CD14-positive monocyte (primary cell): ENCODE data around the gene CHST11. TPM values are rescaled to one million over a fixed set of nuclear protein-coding genes. Genes with fewer than 3 reads are reported as not detected.
A peak's percentile ranks its signal among the peaks of the same experiment; 100 is the strongest.

ENCODE experiments used
- DNase-seq, 3 donors: peaks; one replicate each; pipeline ENCODE4 v3.0.0-alpha.2; 2011 to 2022
- H2AFZ ChIP-seq: 2 replicates; pipeline ENCODE4 v1.6.0; 2012; ENCODE audit warnings: mild to moderate bottlenecking, low read depth, low read length, inconsistent platforms; ENCODE audit not compliant: insufficient read depth, poor library complexity, severe bottlenecking
- H3K27ac ChIP-seq, 2 donors: 1 replicate in 1 of 2; 2 replicates in 1 of 2; pipeline ENCODE4 v1.5.1; 2012 to 2013; ENCODE audit warnings: low read length in 2 of 2, control low read depth in 1 of 2, inconsistent platforms in 1 of 2, low read depth in 1 of 2, mild to moderate bottlenecking in 1 of 2
- H3K27me3 ChIP-seq, 2 donors: one replicate each; pipeline versions ENCODE4 v1.6.0 to v1.6.1; 2011 to 2013; ENCODE audit warnings: low read length in 2 of 2; ENCODE audit not compliant: control insufficient read depth in 2 of 2, insufficient read depth in 2 of 2
- H3K36me3 ChIP-seq, 2 donors: replicated peaks in 1 of 2; 1 replicate in 1 of 2; 2 replicates in 1 of 2; pipeline versions ENCODE4 v1.5.1 to v1.6.1; 2012 to 2013; ENCODE audit warnings: low read length in 2 of 2, control low read depth in 1 of 2, inconsistent platforms in 1 of 2, mild to moderate bottlenecking in 1 of 2; ENCODE audit not compliant: insufficient read depth in 2 of 2, control insufficient read depth in 1 of 2
- H3K4me1 ChIP-seq, 2 donors: 1 replicate in 1 of 2; 2 replicates in 1 of 2; pipeline versions ENCODE4 v1.5.1 to v1.6.1; 2012 to 2013; ENCODE audit warnings: low read length in 2 of 2, control low read depth in 1 of 2, inconsistent platforms in 1 of 2, mild to moderate bottlenecking in 1 of 2, moderate library complexity in 1 of 2; ENCODE audit not compliant: insufficient read depth in 2 of 2, control insufficient read depth in 1 of 2
- H3K4me2 ChIP-seq: replicated peaks from 2 replicates; pipeline ENCODE3; 2012; ENCODE audit warnings: low read length, moderate library complexity, mild to moderate bottlenecking; ENCODE audit not compliant: poor library complexity, severe bottlenecking; ENCODE audit errors: extremely low read depth
- H3K4me3 ChIP-seq, 3 experiments: fragments of 200-600 bp in 1 of 3; sonication (generic) in 1 of 3; replicated peaks in 1 of 3; 1 replicate in 2 of 3; 2 replicates in 1 of 3; pipeline ENCODE4 v1.5.1; 2011 to 2013; ENCODE audit warnings: low read length in 3 of 3, mild to moderate bottlenecking in 3 of 3, control low read depth in 2 of 3, low read depth in 2 of 3, inconsistent platforms in 1 of 3, moderate library complexity in 1 of 3
- H3K79me2 ChIP-seq: 2 replicates; pipeline ENCODE4 v1.6.0; 2012; ENCODE audit warnings: mild to moderate bottlenecking, control low read depth, inconsistent platforms, low read length, moderate library complexity; ENCODE audit not compliant: insufficient read depth
- H3K9ac ChIP-seq: 2 replicates; pipeline ENCODE4 v1.6.0; 2017; ENCODE audit warnings: low read length, mild to moderate bottlenecking; ENCODE audit not compliant: insufficient read depth, poor library complexity, severe bottlenecking
- H3K9me3 ChIP-seq, 2 donors: replicated peaks in 1 of 2; 1 replicate in 1 of 2; 2 replicates in 1 of 2; pipeline versions ENCODE4 v1.5.1 to v1.6.1; 2012 to 2013; ENCODE audit warnings: low read length in 2 of 2, control low read depth in 1 of 2; ENCODE audit not compliant: control insufficient read depth in 1 of 2, insufficient read depth in 1 of 2
- H4K20me1 ChIP-seq: 2 replicates; pipeline ENCODE4 v1.6.0; 2012; ENCODE audit warnings: mild to moderate bottlenecking, low read length, control low read depth, moderate library complexity; ENCODE audit not compliant: insufficient read depth
- H3K27ac Mint-ChIP-seq, 7 donors: one replicate each; pipeline ENCODE4 v1.8.0; 2020; ENCODE audit warnings: mild to moderate bottlenecking in 7 of 7, mixed read lengths in 7 of 7, moderate library complexity in 6 of 7, inconsistent platforms in 2 of 7
- H3K27me3 Mint-ChIP-seq, 3 donors: one replicate each; pipeline ENCODE4 v1.8.0; 2021 to 2022; ENCODE audit warnings: low read depth in 3 of 3, mild to moderate bottlenecking in 3 of 3, mixed read lengths in 3 of 3, moderate library complexity in 3 of 3, inconsistent platforms in 1 of 3
- H3K36me3 Mint-ChIP-seq, 2 donors: one replicate each; pipeline ENCODE4 v1.8.0; 2020; ENCODE audit warnings: mixed read lengths in 2 of 2, inconsistent platforms in 1 of 2, mild to moderate bottlenecking in 1 of 2
- H3K4me1 Mint-ChIP-seq: one replicate; pipeline ENCODE4 v1.8.0; 2020; ENCODE audit warnings: mild to moderate bottlenecking, mixed read lengths
- H3K4me3 Mint-ChIP-seq, 2 donors: one replicate each; pipeline ENCODE4 v1.8.0; 2020; ENCODE audit warnings: mild to moderate bottlenecking in 2 of 2, mixed read lengths in 2 of 2, moderate library complexity in 1 of 2
- H3K9me3 Mint-ChIP-seq, 7 donors: one replicate each; pipeline ENCODE4 v1.8.0; 2020 to 2022; ENCODE audit warnings: mixed read lengths in 7 of 7, mild to moderate bottlenecking in 6 of 7, moderate library complexity in 6 of 7, inconsistent platforms in 2 of 7
- CTCF ChIP-seq: fragments of 200-600 bp; IDR thresholded peaks from one replicate; pipeline ENCODE4 v1.8.0; 2022; ENCODE audit warnings: antibody characterized with exemption, mild to moderate bottlenecking
- WGBS: methylation state at CpG from one replicate; pipeline ENCODE4 v1.1.5; 2013; ENCODE audit warnings: missing lambda C conversion rate; ENCODE audit not compliant: insufficient coverage; 5-methylcytosine and 5-hydroxymethylcytosine counted together
- intact Hi-C, 2 donors: fragments of 100-400 bp; cut with micrococcal nuclease; formaldehyde crosslinking; loops; one replicate each; pipeline versions ENCODE4 v1.15.0 to v1.15.1; 2023
- polyA plus RNA-seq, 3 donors: library from polyadenylated mRNA; depleted of rRNA in 1 of 3; unstranded in 2 of 3; stranded (reverse) in 1 of 3; fragments of 300-500 nt in 2 of 3; fragments of >200 nt in 1 of 3; fragmentation: Illumina TruSeq in 2 of 3; gene quantifications; 1 replicate in 2 of 3; 2 replicates in 1 of 3; pipeline ENCODE4 v1.2.3, GENCODE V29; 2012 to 2021

The CHST11 gene
- polyA plus RNA-seq, 3 donors: 44.4 to 66.6 (median 48.4) TPM

DNA sequence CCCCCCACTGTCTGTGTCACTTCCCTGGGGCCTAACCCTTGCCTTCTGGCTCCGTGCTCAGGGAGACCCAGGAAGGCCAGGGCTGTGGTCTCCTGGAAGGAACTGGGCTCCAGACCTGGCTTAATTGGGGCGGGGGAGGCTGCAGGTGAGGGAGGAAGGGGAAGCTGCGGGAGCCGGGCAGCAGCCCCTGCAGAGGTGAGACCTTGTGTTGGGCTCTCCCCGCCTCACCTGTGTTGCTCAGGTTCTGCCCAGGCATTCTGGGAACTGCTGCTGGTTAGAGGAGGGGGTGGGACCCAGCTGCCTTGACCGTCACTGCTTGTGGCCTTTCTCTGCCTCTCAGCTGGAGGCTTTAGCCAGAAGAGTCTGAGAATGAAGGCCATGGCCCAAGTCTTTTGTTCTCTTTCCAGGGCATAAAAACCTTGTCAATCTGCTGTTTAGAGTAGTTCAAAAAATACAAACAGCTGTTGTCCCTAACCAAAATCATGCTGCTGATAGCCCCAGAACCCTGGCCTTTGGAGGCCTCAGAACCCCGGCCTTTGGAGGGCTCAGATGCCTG, 247.6 kb downstream of the CHST11 start:
- intact Hi-C loops: no loop called here
- no peak overlapping the region for H2AFZ ChIP-seq
- peaks cover 0 to 6% of the 10 kb centered on the region in 2 donors for H3K4me1 ChIP-seq
- H3K9me3 ChIP-seq: no peaks in the 10 kb centered on the region
- Mint-ChIP-seq H3K27me3 (no peaks in the 10 kb centered on the region), H3K4me1 (peaks cover 18% of the 10 kb centered on the region), H3K27ac (peak overlapping the region in 4 of 7 donors; percentile 12 to 71 (median 40)), H3K4me3 (no peak overlapping the region), H3K36me3 (peaks cover 38 to 50% of the 10 kb centered on the region in 2 donors), H3K9me3 (peaks cover 0 to 1% (median 0%) of the 10 kb centered on the region in 7 donors)
- H3K27ac ChIP-seq: peak overlapping the region in 1 of 2 donors; percentile 36
- peaks cover 96% of the 10 kb centered on the region for H3K79me2 ChIP-seq
- no peak overlapping the region for H3K4me3 ChIP-seq
- H3K4me2 ChIP-seq: no peak overlapping the region
- no peak overlapping the region for H3K9ac ChIP-seq
- DNase-seq: no peak
- 98% methylated on average over 6 of the region's 7 CpGs for WGBS
- TF ChIP-seq CTCF: no peak
- peaks cover 11 to 52% of the 10 kb centered on the region in 2 donors for H3K36me3 ChIP-seq
- H3K27me3 ChIP-seq: no peaks in the 10 kb centered on the region
- H4K20me1 ChIP-seq: peaks cover 94% of the 10 kb centered on the region

DNA sequence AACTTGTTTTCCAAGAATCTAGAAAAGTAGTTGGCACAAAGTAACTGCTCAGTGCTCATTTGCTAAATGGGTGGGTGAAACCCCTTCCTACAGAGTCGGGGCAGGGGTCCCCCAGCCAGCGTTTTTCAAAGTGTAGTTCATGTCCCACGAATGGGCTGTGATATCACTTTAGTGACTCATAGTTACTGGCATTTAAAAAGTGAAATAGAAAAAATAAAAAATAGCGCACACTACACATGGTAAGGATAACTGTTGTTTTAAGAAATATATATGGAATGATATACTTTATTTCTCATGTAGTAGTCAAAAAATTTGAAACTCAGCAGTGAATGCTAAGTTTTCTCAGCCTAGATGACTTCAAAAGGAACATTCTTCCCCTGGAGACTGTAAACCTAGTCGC, 250.4 kb downstream of the CHST11 start:
- intact Hi-C loops: no loop called here
- H3K27ac ChIP-seq: peak overlapping the region in 1 of 2 donors; percentile 28
- Mint-ChIP-seq H3K27me3 (no peaks in the 10 kb centered on the region), H3K27ac (no peak overlapping the region), H3K4me3 (no peak overlapping the region), H3K9me3 (no peaks in the 10 kb centered on the region), H3K36me3 (peaks cover 33 to 48% of the 10 kb centered on the region in 2 donors), H3K4me1 (peaks cover 28% of the 10 kb centered on the region)
- no peaks in the 10 kb centered on the region for H3K9me3 ChIP-seq
- no peak for DNase-seq
- H3K9ac ChIP-seq: no peak overlapping the region
- no peak for TF ChIP-seq CTCF
- peaks cover 11 to 49% of the 10 kb centered on the region in 2 donors for H3K36me3 ChIP-seq
- H3K4me1 ChIP-seq: peaks cover 0 to 7% of the 10 kb centered on the region in 2 donors
- H3K79me2 ChIP-seq: peaks cover 96% of the 10 kb centered on the region
- 100% methylated on average over 1 of the region's 5 CpGs for WGBS
- H3K4me2 ChIP-seq: no peak overlapping the region
- H2AFZ ChIP-seq: no peak overlapping the region
- H3K27me3 ChIP-seq: no peaks in the 10 kb centered on the region
- H4K20me1 ChIP-seq: peaks cover 95% of the 10 kb centered on the region
- H3K4me3 ChIP-seq: no peak overlapping the region
